PC-3 (cell line): ENCODE results near the gene CEP120. TPM values are rescaled to one million over a fixed set of nuclear protein-coding genes. Genes with fewer than 3 reads are reported as not detected.

Experiments
- ATAC-seq: fragments of 200-7000 bp; cut with Tn5 transposase; 2 replicates; pipeline ENCODE4 v1.9.1; 2020; ENCODE audit warnings: mild to moderate bottlenecking, moderate library complexity
- BruUV-seq: library from RNA; stranded (reverse); fragments of 400-500 nt; replicated peaks from 2 replicates; lab custom pipeline; 2021; lab: Mats Ljungman, UMichigan
- CTCF ChIA-PET: fragments of 300-600 bp; sonication (Branson Sonifier 250); formaldehyde crosslinking; loops from one replicate; lab custom pipeline; 2022; ENCODE audit warnings: antibody characterized with exemption; lab: Charles Lee
- POLR2A ChIA-PET: fragments of 300-600 bp; sonication (Branson Sonifier 250); formaldehyde crosslinking; loops from one replicate; lab custom pipeline; 2022; ENCODE audit warnings: antibody characterized with exemption; ENCODE audit not compliant: unreplicated experiment; lab: Charles Lee
- DNase-seq: peaks from one replicate; pipeline ENCODE4 v3.0.0-alpha.2; 2015
- H2AFZ ChIP-seq: fragments of 300-600 bp; sonication (generic); 2 replicates; pipeline ENCODE4 v1.6.0; 2016; ENCODE audit warnings: antibody characterized with exemption, low read length
- H3F3A ChIP-seq: fragments of 300-600 bp; sonication (generic); one replicate; pipeline ENCODE4 v1.6.0; 2017; ENCODE audit warnings: antibody characterized with exemption, low read length, control low read depth, mild to moderate bottlenecking; ENCODE audit not compliant: unreplicated experiment
- H3K27ac ChIP-seq: fragments of 300-600 bp; sonication (generic); 2 replicates; pipeline ENCODE4 v1.5.1; 2016; ENCODE audit warnings: mild to moderate bottlenecking, low read length
- H3K27me3 ChIP-seq: fragments of 300-600 bp; sonication (generic); 2 replicates; pipeline ENCODE4 v1.6.1; 2016; ENCODE audit warnings: low read length, mixed read lengths
- H3K36me3 ChIP-seq: fragments of 300-600 bp; sonication (generic); 2 replicates; pipeline ENCODE4 v1.6.1; 2016; ENCODE audit warnings: low read depth, mixed run types, low read length, mixed read lengths
- H3K4me1 ChIP-seq: fragments of 300-600 bp; sonication (generic); 2 replicates; pipeline ENCODE4 v1.5.1; 2016; ENCODE audit warnings: low read length; ENCODE audit not compliant: insufficient read depth
- H3K4me2 ChIP-seq: fragments of 300-600 bp; sonication (generic); 2 replicates; pipeline ENCODE4 v1.6.0; 2016; ENCODE audit warnings: low read length
- H3K4me3 ChIP-seq: fragments of 300-600 bp; sonication (generic); 2 replicates; pipeline ENCODE4 v1.5.1; 2016; ENCODE audit warnings: mild to moderate bottlenecking, low read length, mixed read lengths
- H3K79me2 ChIP-seq: fragments of 300-600 bp; sonication (generic); 2 replicates; pipeline ENCODE4 v1.6.1; 2017; ENCODE audit warnings: low read length, mixed read lengths
- H3K9ac ChIP-seq: fragments of 300-600 bp; sonication (generic); 2 replicates; pipeline ENCODE4 v1.6.0; 2016; ENCODE audit warnings: mild to moderate bottlenecking, low read length
- H3K9me2 ChIP-seq: fragments of 300-600 bp; sonication (generic); replicated peaks from 2 replicates; pipeline ENCODE4 v1.6.1; 2016; ENCODE audit warnings: mixed run types, low read length, mixed read lengths
- H3K9me3 ChIP-seq: fragments of 300-600 bp; sonication (generic); 2 replicates; pipeline ENCODE4 v1.6.1; 2016; ENCODE audit warnings: low read length, mixed read lengths
- H4K20me1 ChIP-seq: fragments of 300-600 bp; sonication (generic); 2 replicates; pipeline ENCODE4 v1.6.1; 2016; ENCODE audit warnings: low read length, mixed read lengths
- CTCF ChIP-seq: fragments of 300-600 bp; sonication (generic); conservative IDR thresholded peaks from 2 replicates; pipeline ENCODE4 v1.5.1; 2017; ENCODE audit warnings: antibody characterized with exemption, low read depth, mild to moderate bottlenecking, low read length
- EZH2 ChIP-seq: fragments of 300-600 bp; sonication (generic); IDR thresholded peaks from one replicate; pipeline ENCODE4 v1.6.1; 2017; ENCODE audit warnings: antibody characterized with exemption, mild to moderate bottlenecking, low read length; ENCODE audit not compliant: unreplicated experiment
- EZH2phosphoT487 ChIP-seq: fragments of 300-600 bp; sonication (generic); IDR thresholded peaks from 2 replicates; pipeline ENCODE4 v1.6.1; 2018; ENCODE audit warnings: mild to moderate bottlenecking, antibody characterized with exemption, low read length, borderline replicate concordance
- intact Hi-C: fragments of 100-400 bp; cut with micrococcal nuclease; formaldehyde crosslinking; loops from 2 replicates; pipeline ENCODE4 v1.9.0; 2023
- total RNA-seq: library from RNA; depleted of rRNA; stranded (reverse); fragments of >200 nt; gene quantifications from 2 replicates; pipeline ENCODE4 v1.2.3, GENCODE V29; 2014

CEP120 gene
- total RNA-seq, 1 experiment from 2014 or later, result 11.5 TPM

DNA sequence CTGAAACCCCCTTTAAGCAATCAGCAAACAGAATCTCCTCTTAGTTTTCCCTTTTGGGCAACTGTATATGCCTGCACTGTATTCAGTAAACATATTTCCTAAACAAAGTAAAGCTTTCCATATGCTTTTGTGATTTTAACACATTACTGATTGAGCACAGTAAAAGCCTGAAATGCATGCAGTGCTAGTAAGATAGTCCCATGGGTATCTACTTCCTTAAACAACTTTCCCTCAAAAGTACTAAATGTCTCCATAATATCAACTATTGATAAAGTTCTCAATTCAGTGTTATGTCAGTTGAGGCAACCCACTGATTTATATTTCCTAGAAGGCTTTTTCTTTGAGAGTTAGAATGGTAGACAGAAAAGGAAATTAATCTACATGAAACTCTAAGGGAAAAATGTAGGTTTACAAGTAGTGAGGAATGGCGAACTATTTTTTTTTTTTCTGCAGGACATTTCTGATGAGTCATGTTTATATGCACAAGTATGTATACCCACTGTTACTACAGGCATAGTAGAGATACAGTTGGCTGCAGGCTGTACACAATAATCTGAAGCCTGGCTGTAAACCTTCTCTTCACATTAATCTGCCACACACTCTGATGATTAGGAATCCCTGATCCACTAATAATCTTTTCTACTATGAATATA lies 31.2 kb upstream of the CEP120 start:
- intact Hi-C loops, result no loop called here
- POLR2A ChIA-PET, result no interaction called here
- no peak for TF ChIP-seq CTCF
- TF ChIP-seq EZH2phosphoT487, result no peak
- no peak for TF ChIP-seq EZH2
- no peaks in the 10 kb centered on the region for H3K27me3 ChIP-seq
- no peaks in the 10 kb centered on the region for H3K9me3 ChIP-seq
- H3K9ac ChIP-seq, result no peak overlapping the region
- CTCF ChIA-PET, result no interaction called here
- H3K4me3 ChIP-seq, result no peak overlapping the region
- H3K9me2 ChIP-seq, result no peaks in the 10 kb centered on the region
- no TSS peak for BruUV-seq
- DNase-seq (peak; percentile 36), ATAC-seq (peak; percentile 50; the same call in 1 of the 2 replicates)
- H3K36me3 ChIP-seq, result no peaks in the 10 kb centered on the region
- no peaks in the 10 kb centered on the region for H3F3A ChIP-seq
- no peaks in the 10 kb centered on the region for H3K79me2 ChIP-seq
- peak overlapping the region; percentile 40; the same call in 1 of the 2 replicates for H3K4me2 ChIP-seq
- H4K20me1 ChIP-seq, result no peaks in the 10 kb centered on the region
- no peak overlapping the region for H3K27ac ChIP-seq
- H2AFZ ChIP-seq, result peak overlapping the region; percentile 52
- H3K4me1 ChIP-seq, result peaks cover 8% of the 10 kb centered on the region

DNA sequence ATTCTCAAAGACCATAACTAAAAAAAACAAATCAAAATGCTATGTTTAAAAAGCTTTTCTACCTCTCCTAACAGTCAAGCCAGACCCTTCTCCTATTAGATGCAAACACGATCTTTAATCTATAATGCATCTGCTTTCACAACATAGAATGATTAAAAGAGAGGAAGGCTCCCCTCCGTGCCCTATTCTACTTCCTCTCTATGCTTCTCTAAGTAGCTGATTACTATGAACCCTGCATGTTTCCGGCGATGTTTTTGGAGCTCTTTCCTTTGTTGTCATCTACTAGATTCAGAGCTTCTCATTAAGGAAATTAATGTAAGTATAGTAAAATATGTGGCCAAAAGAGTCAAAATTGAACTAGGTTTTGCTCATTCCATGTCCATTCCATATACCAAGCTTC lies 29.2 kb upstream of the CEP120 start:
- no TSS peak for BruUV-seq
- no peak for ATAC-seq
- Histone ChIP-seq H3K36me3 (no peaks in the 10 kb centered on the region), H3F3A (no peaks in the 10 kb centered on the region), H3K9me3 (no peaks in the 10 kb centered on the region), H3K9ac (no peak overlapping the region), H3K79me2 (no peaks in the 10 kb centered on the region), H4K20me1 (no peaks in the 10 kb centered on the region), H3K27me3 (no peaks in the 10 kb centered on the region), H3K4me2 (no peak overlapping the region), H3K4me1 (peaks cover 8% of the 10 kb centered on the region), H3K9me2 (no peaks in the 10 kb centered on the region), H2AFZ (no peak overlapping the region), H3K4me3 (no peak overlapping the region), H3K27ac (no peak overlapping the region)
- intact Hi-C loops, result no loop called here
- CTCF ChIA-PET, result no interaction called here
- TF ChIP-seq EZH2, result no peak
- TF ChIP-seq EZH2phosphoT487, result no peak
- no peak for DNase-seq
- POLR2A ChIA-PET, result no interaction called here

DNA sequence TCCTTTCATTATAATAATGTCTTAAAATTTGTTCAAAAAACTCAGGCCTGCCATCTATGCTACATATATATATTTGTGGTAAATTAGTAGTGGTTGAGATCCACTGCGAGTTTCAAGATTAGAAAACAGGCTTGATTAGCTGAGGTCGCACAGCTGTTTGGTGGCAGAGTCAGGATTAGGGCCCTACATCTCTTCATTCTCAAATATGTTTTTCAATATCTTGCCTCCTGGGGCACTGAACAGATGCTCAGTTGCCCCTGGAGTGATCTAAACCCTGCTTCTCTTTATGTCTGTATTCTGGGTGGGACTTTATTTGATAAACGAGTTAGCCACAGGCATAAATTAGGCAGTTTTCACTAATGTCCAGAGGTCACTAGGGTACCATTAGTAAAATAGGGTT lies 27.8 kb upstream of the CEP120 start:
- H2AFZ ChIP-seq, result no peak overlapping the region
- H3K4me3 ChIP-seq, result no peak overlapping the region
- no peaks in the 10 kb centered on the region for H3F3A ChIP-seq
- H3K4me2 ChIP-seq, result no peak overlapping the region
- no peaks in the 10 kb centered on the region for H3K27me3 ChIP-seq
- no peak overlapping the region for H3K9ac ChIP-seq
- no peaks in the 10 kb centered on the region for H3K9me2 ChIP-seq
- no peaks in the 10 kb centered on the region for H3K36me3 ChIP-seq
- no peak for TF ChIP-seq CTCF
- TF ChIP-seq EZH2phosphoT487, result no peak
- no peak for TF ChIP-seq EZH2
- peaks cover 8% of the 10 kb centered on the region for H3K4me1 ChIP-seq
- H3K27ac ChIP-seq, result no peak overlapping the region
- no TSS peak for BruUV-seq
- no peaks in the 10 kb centered on the region for H4K20me1 ChIP-seq
- DNase-seq (no peak), ATAC-seq (no peak)
- H3K79me2 ChIP-seq, result no peaks in the 10 kb centered on the region
- ChIA-PET CTCF (no interaction called here), POLR2A (no interaction called here)
- H3K9me3 ChIP-seq, result no peaks in the 10 kb centered on the region
- intact Hi-C loops, result no loop called here
